ENCODE results near the gene SBK1. TPM values are rescaled to one million over a fixed set of nuclear protein-coding genes. Genes with fewer than 3 reads are reported as not detected.
"Not testable (repeated sequence)": the region's sequence is repeated elsewhere in the genome, so short reads cannot be mapped to it uniquely, and the experiment has no call there.

The SBK1 gene
- 49.6 TPM for polyA plus RNA-seq (2013, experiment 1 of 2)
- 50.1 TPM for polyA plus RNA-seq (2013, experiment 2 of 2)

DNA sequence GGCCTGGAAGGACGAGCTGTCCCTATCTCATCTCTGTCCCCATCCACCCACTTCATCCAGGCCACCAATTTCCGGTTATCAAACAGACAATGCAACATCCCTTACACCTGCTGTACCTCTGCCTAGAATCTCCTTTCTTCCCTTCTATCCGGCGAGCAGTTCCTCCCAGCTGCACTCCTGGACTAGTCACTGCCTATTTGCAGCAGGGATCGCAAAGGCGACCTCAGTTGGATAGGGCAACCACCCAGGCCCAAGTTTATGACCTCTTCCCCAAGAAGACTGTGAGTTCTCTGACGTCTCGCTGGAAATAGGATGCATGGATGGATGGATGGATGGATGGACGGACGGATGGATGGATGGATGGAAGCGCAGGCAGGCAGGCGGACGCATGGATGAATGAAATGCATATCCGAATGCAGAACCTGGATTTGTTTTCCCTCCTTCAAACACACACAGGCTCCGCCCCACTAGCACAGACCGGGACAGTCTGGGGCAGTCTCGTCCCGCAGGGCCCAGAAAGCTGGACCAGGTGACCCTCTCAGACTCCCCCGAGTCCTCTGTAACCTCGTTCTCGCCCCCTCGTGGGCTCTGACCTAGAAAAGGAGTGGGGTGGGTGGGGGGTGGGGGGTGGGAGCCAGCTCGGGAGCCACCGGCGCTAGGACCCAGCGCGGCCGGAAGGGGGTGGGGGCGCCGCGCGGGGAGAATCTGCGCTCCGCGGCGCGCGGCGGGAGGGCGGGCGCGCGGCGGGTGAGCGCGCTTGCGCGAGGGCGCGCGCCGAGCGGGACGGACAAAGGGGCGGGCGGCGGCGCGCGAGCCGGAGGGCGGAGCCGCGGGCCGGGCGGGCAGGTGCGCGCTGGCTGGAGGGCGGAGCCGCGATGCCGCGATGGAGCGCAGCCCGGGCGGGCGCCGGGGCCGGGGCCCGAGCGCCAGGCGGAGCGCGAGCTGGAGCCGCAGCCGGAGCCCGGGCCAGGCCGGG, at the start of gene SBK1:
SBK1 (plus strand) TSS at position 875 of the 976 bp plus-strand sequence. CDS start 24,867 bp downstream, outside the sequence.
- H2BK5ac ChIP-seq (ENCODE audit: low read length) = peak within 1 kb of the TSS; percentile 97
- peak within 1 kb of the TSS; percentile 92 for H3K4me2 ChIP-seq (ENCODE audit: insufficient read depth, low read length, poor library complexity, severe bottlenecking)
- H3K4me3 ChIP-seq (ENCODE audit: low read length in 2 of 2) = peak within 1 kb of the TSS; percentile 77 to 97
- H2BK12ac ChIP-seq (ENCODE audit: low read length) = peak within 1 kb of the TSS; percentile 30
- peak within 1 kb of the TSS; percentile 91 for H3K9ac ChIP-seq (ENCODE audit: low read depth, low read length, poor library complexity)
- H4K91ac ChIP-seq (ENCODE audit: low read depth, low read length, poor library complexity) = peak within 1 kb of the TSS; percentile 58
- H2AFZ ChIP-seq (ENCODE audit: low read length) = peak within 1 kb of the TSS; percentile 88
- DNase-seq (ENCODE audit: low spot score) = peak; percentile 81
- H3K18ac ChIP-seq (ENCODE audit: low read length) = peak within 1 kb of the TSS; percentile 98
- peak within 1 kb of the TSS; percentile 72 for H3K27ac ChIP-seq (replicated peaks; ENCODE audit: low read length)
- peaks cover 7 to 26% of the 10 kb centered on the region in 2 donors for H3K36me3 ChIP-seq (replicated peaks in 1 of 2; ENCODE audit: control insufficient read depth in 2 of 2, insufficient read depth in 2 of 2, low read length in 2 of 2)
- no peak within 1 kb of the TSS for H4K8ac ChIP-seq (ENCODE audit: low read depth, low read length)
- H3K27me3 ChIP-seq (ENCODE audit: control insufficient read depth in 3 of 3, insufficient read depth in 3 of 3, low read depth in 1 of 3, low read length in 3 of 3) = no peaks in the 10 kb centered on the region
- peak within 1 kb of the TSS; percentile 86 for H3K14ac ChIP-seq (ENCODE audit: low read length)
- no peaks in the 10 kb centered on the region for H3K9me3 ChIP-seq (replicated peaks in 1 of 2; ENCODE audit: control insufficient read depth in 2 of 2, insufficient read depth in 1 of 2, low read depth in 1 of 2, low read length in 2 of 2)
- H2BK15ac ChIP-seq (ENCODE audit: low read length) = peak within 1 kb of the TSS; percentile 88
- peak within 1 kb of the TSS; percentile 82 for H3K23ac ChIP-seq (ENCODE audit: low read depth, low read length, poor library complexity)
- peaks cover 8 to 15% of the 10 kb centered on the region in 2 donors for H3K4me1 ChIP-seq (ENCODE audit: control insufficient read depth in 2 of 2, insufficient read depth in 1 of 2, low read depth in 1 of 2, low read length in 2 of 2)
- H2BK120ac ChIP-seq (ENCODE audit: low read depth, low read length) = peak within 1 kb of the TSS; percentile 12
- H2AK5ac ChIP-seq (ENCODE audit: low read depth, low read length) = peak within 1 kb of the TSS; percentile 70
- H3K4ac ChIP-seq (ENCODE audit: low read length) = no peak within 1 kb of the TSS
- peaks cover 22% of the 10 kb centered on the region for H3K79me1 ChIP-seq (ENCODE audit: low read depth, low read length)
- WGBS, 2 donors (ENCODE audit: extremely low coverage in 2 of 2, insufficient read length in 2 of 2, insufficient replicate concordance in 1 of 2) = no CpG with 5 or more reads among the region's 88 CpGs

DNA sequence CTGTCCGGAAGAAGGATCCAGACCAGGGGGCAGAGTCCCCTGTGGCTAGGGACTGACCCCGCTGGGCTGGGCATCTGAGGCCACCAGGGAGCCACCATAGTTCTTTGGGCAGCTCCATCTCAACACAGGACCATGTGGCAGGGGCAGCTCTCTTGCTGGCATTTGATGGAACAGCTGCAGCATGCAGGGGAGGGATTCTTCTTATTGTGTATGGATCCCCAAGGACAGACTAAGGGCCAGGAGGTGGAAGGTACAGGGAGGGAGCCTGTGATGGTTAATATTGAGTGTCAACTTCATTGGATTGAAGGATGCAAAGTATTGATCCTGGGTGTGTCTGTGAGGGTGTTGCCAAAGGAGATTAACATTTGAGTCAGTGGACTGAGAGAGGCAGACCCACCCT, 42.8 kb upstream of the SBK1 start:
- not testable (repeated sequence) for H3K23ac ChIP-seq (ENCODE audit: low read depth, low read length, poor library complexity); H2BK12ac ChIP-seq (ENCODE audit: low read length); H2BK120ac ChIP-seq (ENCODE audit: low read depth, low read length); H3K36me3 ChIP-seq (replicated peaks in 1 of 2; ENCODE audit: control insufficient read depth in 2 of 2, insufficient read depth in 2 of 2, low read length in 2 of 2); H3K79me1 ChIP-seq (ENCODE audit: low read depth, low read length); H2BK5ac ChIP-seq (ENCODE audit: low read length); H3K9me3 ChIP-seq (replicated peaks in 1 of 2; ENCODE audit: control insufficient read depth in 2 of 2, insufficient read depth in 1 of 2, low read depth in 1 of 2, low read length in 2 of 2); H3K4me1 ChIP-seq (ENCODE audit: control insufficient read depth in 2 of 2, insufficient read depth in 1 of 2, low read depth in 1 of 2, low read length in 2 of 2); H2AK5ac ChIP-seq (ENCODE audit: low read depth, low read length); H3K4ac ChIP-seq (ENCODE audit: low read length); H2AFZ ChIP-seq (ENCODE audit: low read length); H2BK15ac ChIP-seq (ENCODE audit: low read length); H3K9ac ChIP-seq (ENCODE audit: low read depth, low read length, poor library complexity); H4K8ac ChIP-seq (ENCODE audit: low read depth, low read length); H4K91ac ChIP-seq (ENCODE audit: low read depth, low read length, poor library complexity); H3K27ac ChIP-seq (replicated peaks; ENCODE audit: low read length); DNase-seq (ENCODE audit: low spot score); H3K4me2 ChIP-seq (ENCODE audit: insufficient read depth, low read length, poor library complexity, severe bottlenecking); H3K27me3 ChIP-seq (ENCODE audit: control insufficient read depth in 3 of 3, insufficient read depth in 3 of 3, low read depth in 1 of 3, low read length in 3 of 3)
- Histone ChIP-seq H3K4me3 (ENCODE audit: low read length in 2 of 2) (peak overlapping the region in 1 of 2 donors; percentile 55), H3K18ac (ENCODE audit: low read length) (peak overlapping the region; percentile 76), H3K14ac (ENCODE audit: low read length) (peak overlapping the region; percentile 94)
- WGBS, 2 donors (ENCODE audit: extremely low coverage in 2 of 2, insufficient read length in 2 of 2, insufficient replicate concordance in 1 of 2) = no CpG with 5 or more reads among the region's 2 CpGs

DNA sequence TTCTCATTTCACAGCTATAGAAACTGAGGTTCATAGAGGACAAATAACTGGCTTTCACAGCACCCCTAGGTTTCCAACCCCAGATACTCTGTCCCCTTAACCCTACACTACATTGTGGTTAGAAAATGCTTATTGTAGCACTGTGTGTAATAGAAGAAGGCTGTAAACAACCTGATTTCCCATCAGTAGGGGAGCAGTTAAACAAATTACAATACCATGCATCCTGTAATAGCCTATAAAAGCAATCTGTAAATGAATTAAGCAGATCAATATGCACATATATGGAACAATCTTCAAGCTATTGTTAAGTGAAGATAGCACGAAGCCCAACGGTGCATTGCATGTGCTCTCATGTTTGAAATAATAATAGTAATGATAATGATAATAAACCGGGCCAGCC, 41.3 kb upstream of the SBK1 start:
- Histone ChIP-seq H2BK120ac (ENCODE audit: low read depth, low read length) (no peak overlapping the region), H2BK12ac (ENCODE audit: low read length) (no peak overlapping the region), H3K4me3 (ENCODE audit: low read length in 2 of 2) (no peak overlapping the region), H3K9ac (ENCODE audit: low read depth, low read length, poor library complexity) (no peak overlapping the region), H3K4me2 (ENCODE audit: insufficient read depth, low read length, poor library complexity, severe bottlenecking) (no peak overlapping the region), H3K27me3 (ENCODE audit: control insufficient read depth in 3 of 3, insufficient read depth in 3 of 3, low read depth in 1 of 3, low read length in 3 of 3) (peaks cover 0 to 17% (median 0%) of the 10 kb centered on the region in 3 experiments), H3K23ac (ENCODE audit: low read depth, low read length, poor library complexity) (no peak overlapping the region), H3K36me3 (replicated peaks in 1 of 2; ENCODE audit: control insufficient read depth in 2 of 2, insufficient read depth in 2 of 2, low read length in 2 of 2) (no peaks in the 10 kb centered on the region), H4K8ac (ENCODE audit: low read depth, low read length) (no peak overlapping the region), H3K9me3 (replicated peaks in 1 of 2; ENCODE audit: control insufficient read depth in 2 of 2, insufficient read depth in 1 of 2, low read depth in 1 of 2, low read length in 2 of 2) (peaks cover 0 to 2% of the 10 kb centered on the region in 2 donors), H2AK5ac (ENCODE audit: low read depth, low read length) (no peak overlapping the region), H2BK5ac (ENCODE audit: low read length) (no peak overlapping the region), H2BK15ac (ENCODE audit: low read length) (no peak overlapping the region), H3K14ac (ENCODE audit: low read length) (no peak overlapping the region), H3K79me1 (ENCODE audit: low read depth, low read length) (no peaks in the 10 kb centered on the region), H3K4ac (ENCODE audit: low read length) (no peak overlapping the region), H4K91ac (ENCODE audit: low read depth, low read length, poor library complexity) (no peak overlapping the region), H3K27ac (replicated peaks; ENCODE audit: low read length) (no peak overlapping the region), H3K18ac (ENCODE audit: low read length) (no peak overlapping the region), H3K4me1 (ENCODE audit: control insufficient read depth in 2 of 2, insufficient read depth in 1 of 2, low read depth in 1 of 2, low read length in 2 of 2) (peaks cover 0 to 5% of the 10 kb centered on the region in 2 donors), H2AFZ (ENCODE audit: low read length) (no peak overlapping the region)
- WGBS, 2 donors (ENCODE audit: extremely low coverage in 2 of 2, insufficient read length in 2 of 2, insufficient replicate concordance in 1 of 2) = no CpG with 5 or more reads among the region's 3 CpGs
- no peak for DNase-seq (ENCODE audit: low spot score)

DNA sequence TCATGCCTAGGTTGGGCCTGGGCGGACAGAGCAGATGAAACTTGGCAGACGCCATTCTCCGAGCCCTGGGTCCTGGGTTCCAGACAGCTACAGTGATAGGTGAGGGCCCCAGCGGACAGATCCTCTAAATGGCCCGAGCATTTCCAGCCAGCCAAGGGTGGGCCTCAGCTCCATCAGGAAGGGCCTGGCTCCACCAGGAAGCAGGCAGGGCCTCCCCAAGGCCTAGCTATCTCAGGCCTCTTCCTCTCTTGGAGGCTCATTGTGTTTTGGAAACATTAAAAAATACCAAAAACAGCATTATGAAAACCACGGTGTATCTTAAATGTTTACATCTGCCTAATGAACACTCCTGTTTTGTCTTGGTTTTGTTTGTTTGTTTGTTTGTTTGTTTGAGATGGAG, 38.2 kb upstream of the SBK1 start:
- Histone ChIP-seq H2BK15ac (ENCODE audit: low read length) (no peak overlapping the region), H3K4me1 (ENCODE audit: control insufficient read depth in 2 of 2, insufficient read depth in 1 of 2, low read depth in 1 of 2, low read length in 2 of 2) (peaks cover 4 to 10% of the 10 kb centered on the region in 2 donors), H3K9ac (ENCODE audit: low read depth, low read length, poor library complexity) (no peak overlapping the region), H3K36me3 (replicated peaks in 1 of 2; ENCODE audit: control insufficient read depth in 2 of 2, insufficient read depth in 2 of 2, low read length in 2 of 2) (no peaks in the 10 kb centered on the region), H3K79me1 (ENCODE audit: low read depth, low read length) (no peaks in the 10 kb centered on the region), H3K4me3 (ENCODE audit: low read length in 2 of 2) (no peak overlapping the region), H3K23ac (ENCODE audit: low read depth, low read length, poor library complexity) (no peak overlapping the region), H3K27ac (replicated peaks; ENCODE audit: low read length) (no peak overlapping the region), H2AFZ (ENCODE audit: low read length) (no peak overlapping the region), H3K27me3 (ENCODE audit: control insufficient read depth in 3 of 3, insufficient read depth in 3 of 3, low read depth in 1 of 3, low read length in 3 of 3) (peaks cover 0 to 41% (median 3%) of the 10 kb centered on the region in 3 experiments), H3K4ac (ENCODE audit: low read length) (no peak overlapping the region), H3K9me3 (replicated peaks in 1 of 2; ENCODE audit: control insufficient read depth in 2 of 2, insufficient read depth in 1 of 2, low read depth in 1 of 2, low read length in 2 of 2) (peaks cover 0 to 2% of the 10 kb centered on the region in 2 donors), H3K18ac (ENCODE audit: low read length) (no peak overlapping the region), H3K4me2 (ENCODE audit: insufficient read depth, low read length, poor library complexity, severe bottlenecking) (no peak overlapping the region), H2BK120ac (ENCODE audit: low read depth, low read length) (no peak overlapping the region), H4K8ac (ENCODE audit: low read depth, low read length) (no peak overlapping the region), H2BK12ac (ENCODE audit: low read length) (no peak overlapping the region), H4K91ac (ENCODE audit: low read depth, low read length, poor library complexity) (no peak overlapping the region), H2BK5ac (ENCODE audit: low read length) (no peak overlapping the region), H2AK5ac (ENCODE audit: low read depth, low read length) (no peak overlapping the region), H3K14ac (ENCODE audit: low read length) (no peak overlapping the region)
- no CpG with 5 or more reads among the region's 6 CpGs for WGBS, 2 donors (ENCODE audit: extremely low coverage in 2 of 2, insufficient read length in 2 of 2, insufficient replicate concordance in 1 of 2)
- DNase-seq (ENCODE audit: low spot score) = no peak

Measured in neuronal stem cell (in vitro differentiated cells).